HG03175 (cell line): ENCODE results near the gene DEPDC1.
A peak's percentile ranks its signal among the peaks of the same experiment; 100 is the strongest.
"Not testable (repeated sequence)": the region's sequence is repeated elsewhere in the genome, so short reads cannot be mapped to it uniquely, and the experiment has no call there.

Experiments used
- ATAC-seq: cut with Tn5 transposase; IDR thresholded peaks from one replicate; pipeline ENCODE4 v1.9.1; 2021; ENCODE audit warnings: mild to moderate bottlenecking, moderate library complexity; ENCODE audit not compliant: unreplicated experiment

DEPDC1 gene

GRCh38 chr1:68476626-68477025 lies 20.3 kb downstream of the DEPDC1 start:
- not testable (repeated sequence) for ATAC-seq

GRCh38 chr1:68473060-68473459 lies 23.8 kb downstream of the DEPDC1 start:
- no peak for ATAC-seq

- no peak for ATAC-seq
Observed at GRCh38 chr1:68470388-68470970, 26.4 kb downstream of the DEPDC1 start.

GRCh38 chr1:68464891-68465290 lies 32.0 kb downstream of the DEPDC1 start:
- no peak for ATAC-seq

- ATAC-seq = no peak
Observed at GRCh38 chr1:68460935-68461334, 35.9 kb downstream of the DEPDC1 start.

GRCh38 chr1:68459796-68460195 lies 37.1 kb downstream of the DEPDC1 start:
- no peak for ATAC-seq

GRCh38 chr1:68459091-68459490 lies 37.8 kb downstream of the DEPDC1 start:
- ATAC-seq = no peak

- no peak for ATAC-seq
Observed at GRCh38 chr1:68456202-68456601, 40.7 kb downstream of the DEPDC1 start.

- ATAC-seq = no peak
Observed at GRCh38 chr1:68454534-68454933, 42.3 kb downstream of the DEPDC1 start.

- ATAC-seq = no peak
Observed at GRCh38 chr1:68453060-68453670, 43.7 kb downstream of the DEPDC1 start.

GRCh38 chr1:68449901-68450300 lies 47.0 kb downstream of the DEPDC1 start, which contains the start of gene RPE65:
RPE65 (minus strand) TSS chr1:68449954; CDS start chr1:68449905, 49 bp downstream.
- no peak for ATAC-seq

- ATAC-seq = no peak
Observed at GRCh38 chr1:68448365-68448764, 48.5 kb downstream of the DEPDC1 start.

GRCh38 chr1:68445709-68446108 lies 51.2 kb downstream of the DEPDC1 start:
- no peak for ATAC-seq

GRCh38 chr1:68442822-68443556 lies 53.9 kb downstream of the DEPDC1 start:
- peak; percentile 91 for ATAC-seq

- no peak for ATAC-seq
Observed at GRCh38 chr1:68442006-68442405, 54.9 kb downstream of the DEPDC1 start.

- no peak for ATAC-seq
Observed at GRCh38 chr1:68438310-68438709, 58.6 kb downstream of the DEPDC1 start.

GRCh38 chr1:68433395-68433794 lies 63.5 kb downstream of the DEPDC1 start:
- no peak for ATAC-seq

GRCh38 chr1:68431076-68431475 lies 65.8 kb downstream of the DEPDC1 start:
- no peak for ATAC-seq

- ATAC-seq = no peak
Observed at GRCh38 chr1:68429233-68429808, 67.6 kb downstream of the DEPDC1 start.

- ATAC-seq = no peak
Observed at GRCh38 chr1:68426594-68426993, 70.3 kb downstream of the DEPDC1 start.
